GM10266 (cell line): ENCODE results near the gene RUFY4.

Experiments used
- DNase-seq: peaks from one replicate; pipeline ENCODE4 v3.0.0; 2012; ENCODE audit errors: extremely low spot score
- CTCF ChIP-seq: IDR thresholded peaks from 2 replicates; pipeline ENCODE4 v1.5.1; 2012; ENCODE audit warnings: mild to moderate bottlenecking, low read depth; ENCODE audit not compliant: control insufficient read depth, insufficient read depth; ENCODE audit errors: missing control alignments

RUFY4 gene

GRCh38 chr2:218068721-218069334 is at the start of gene RUFY4:
RUFY4 (plus strand) TSS chr2:218069253; CDS start chr2:218070606, 1,353 bp downstream.
- peak; percentile 85 for TF ChIP-seq CTCF
- peak; percentile 61 for DNase-seq

GRCh38 chr2:218019411-218020060 is 49.5 kb upstream of the RUFY4 start:
- no peak for TF ChIP-seq CTCF
- no peak for DNase-seq

GRCh38 chr2:218020281-218020680 is 48.8 kb upstream of the RUFY4 start:
- DNase-seq = no peak
- TF ChIP-seq CTCF = no peak

GRCh38 chr2:218020966-218021535 is 48.0 kb upstream of the RUFY4 start:
- DNase-seq = no peak
- TF ChIP-seq CTCF = peak; percentile 7

GRCh38 chr2:218021536-218022071 is 47.4 kb upstream of the RUFY4 start:
- no peak for DNase-seq
- no peak for TF ChIP-seq CTCF

- no peak for TF ChIP-seq CTCF
- no peak for DNase-seq
These were observed 46.8 kb upstream of the RUFY4 start for GRCh38 chr2:218022131-218022850.
